Kidney tubule cell (primary cell): Measurements from ENCODE around the gene FYCO1.
A peak's percentile ranks its signal among the peaks of the same experiment; 100 is the strongest.

Experiments used
- DNase-seq: peaks from one replicate; pipeline ENCODE4 v3.0.0-alpha.2; 2018; ENCODE audit warnings: low spot score

The FYCO1 gene

DNA sequence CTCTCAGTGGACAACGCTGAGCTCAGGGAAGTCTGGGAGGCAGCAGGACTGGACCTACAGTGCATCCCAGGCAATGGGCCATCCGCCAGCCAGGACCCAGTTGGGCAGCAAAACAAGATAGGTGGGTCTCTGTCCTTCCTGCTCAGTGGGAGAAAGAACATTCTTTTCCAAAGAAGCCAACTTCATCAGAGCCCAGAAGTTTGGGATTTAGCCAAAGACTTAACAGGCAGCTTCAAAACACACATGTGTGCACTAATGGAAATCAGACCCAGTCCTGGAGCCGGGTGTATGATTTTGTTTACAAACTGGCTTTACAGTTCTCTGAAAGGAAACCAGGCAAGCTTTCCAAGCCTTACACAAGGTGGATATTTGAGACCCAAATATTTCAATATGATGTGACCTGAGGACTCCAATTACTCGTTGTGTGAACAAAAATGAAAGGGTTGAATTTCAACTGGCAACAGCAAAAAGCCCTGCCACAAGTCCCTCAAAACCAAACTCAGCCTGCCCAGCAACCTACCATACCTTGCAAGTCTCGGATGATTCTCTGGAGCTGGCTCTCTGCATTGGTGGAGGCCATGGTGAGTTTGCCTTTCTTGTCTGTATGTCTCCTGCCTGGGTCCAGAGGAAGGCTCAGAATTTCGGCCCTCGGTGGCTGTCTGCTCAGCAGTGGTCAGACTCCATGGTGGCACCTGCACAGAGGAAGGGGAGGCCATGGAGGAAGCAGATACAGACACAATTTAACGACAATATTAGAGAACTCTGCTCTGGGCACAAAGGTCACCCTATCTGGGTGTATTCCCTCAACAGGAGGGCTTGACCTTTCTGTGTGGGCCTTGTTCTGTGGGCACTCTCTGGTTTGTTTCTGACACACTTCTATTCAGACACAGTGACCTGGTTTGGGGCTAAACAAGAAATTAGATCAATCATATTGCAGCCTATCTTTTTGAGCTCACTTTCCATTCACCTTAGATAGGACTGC is 11.0 kb downstream of the FYCO1 start:
- no peak for DNase-seq

DNA sequence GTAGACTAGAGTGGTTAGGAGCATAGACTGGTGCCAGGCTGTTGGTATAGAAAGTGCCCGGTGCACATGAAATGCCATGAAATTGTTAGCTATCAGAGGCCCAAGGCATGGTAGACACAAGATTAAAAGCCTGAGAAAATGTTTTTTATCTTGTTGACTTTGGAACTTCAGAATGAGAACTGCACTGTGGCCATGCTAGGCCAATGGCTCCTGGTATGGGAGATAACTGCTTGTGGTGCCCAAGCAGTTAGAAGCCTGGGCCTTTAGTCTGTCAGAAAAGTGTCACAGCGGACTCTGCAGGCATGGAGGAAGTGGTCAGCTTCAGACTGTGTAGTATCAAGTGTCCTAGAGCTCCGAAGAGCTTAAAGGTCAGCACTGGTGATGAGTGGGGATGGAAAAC is 11.9 kb downstream of the FYCO1 start:
- DNase-seq = no peak

DNA sequence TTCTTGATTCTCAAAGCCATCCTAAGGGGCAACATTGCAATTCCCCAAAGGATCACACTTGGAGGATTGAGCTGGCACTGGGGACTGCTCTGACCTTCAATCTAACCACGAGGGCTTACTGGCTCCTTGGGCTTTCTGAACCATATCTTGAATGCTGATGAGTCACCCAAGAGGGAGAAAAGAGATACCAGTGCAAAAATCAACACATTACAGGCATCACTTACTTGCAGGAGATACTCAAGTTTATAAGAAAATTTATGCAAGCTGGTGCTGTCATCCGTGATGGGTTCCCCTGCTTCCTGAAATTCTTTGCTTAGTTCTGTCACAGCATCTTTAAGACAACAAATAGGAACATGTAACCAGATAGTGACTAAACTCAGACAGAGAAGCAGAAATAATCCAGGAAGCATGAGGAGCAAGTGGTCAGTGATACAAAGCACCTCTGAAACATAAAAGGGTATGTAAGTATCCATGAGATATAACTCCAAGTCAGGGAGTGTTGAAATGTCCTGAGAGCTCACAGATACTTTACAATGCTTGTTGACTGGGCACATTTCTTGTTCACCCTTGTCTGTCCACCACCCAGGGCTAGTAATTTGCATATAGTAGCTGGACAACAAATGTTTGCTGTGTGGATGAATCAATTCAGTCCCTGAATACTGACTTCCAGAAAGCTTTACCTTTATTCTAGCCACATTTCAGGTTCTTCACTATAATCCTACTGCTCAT is 14.1 kb downstream of the FYCO1 start:
- peak; percentile 95 for DNase-seq

DNA sequence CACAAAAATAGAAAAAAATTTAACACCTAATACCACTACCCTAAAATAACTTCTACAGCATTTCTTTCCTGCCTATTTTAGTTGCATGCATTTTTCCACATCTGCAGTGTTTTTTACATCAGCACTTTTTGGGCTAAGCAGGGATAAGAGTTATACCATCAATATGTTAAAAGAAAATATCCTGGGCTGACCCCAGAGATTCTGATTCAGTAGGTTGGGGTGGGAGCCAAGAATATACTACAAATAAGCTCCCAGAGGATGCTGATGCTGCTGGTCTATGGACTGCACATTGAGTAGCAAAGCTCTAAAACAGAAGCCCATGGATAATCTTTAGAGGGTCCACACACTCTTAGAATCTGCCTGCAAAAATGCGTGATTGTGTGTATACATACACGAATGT is 14.8 kb downstream of the FYCO1 start:
- DNase-seq = no peak

DNA sequence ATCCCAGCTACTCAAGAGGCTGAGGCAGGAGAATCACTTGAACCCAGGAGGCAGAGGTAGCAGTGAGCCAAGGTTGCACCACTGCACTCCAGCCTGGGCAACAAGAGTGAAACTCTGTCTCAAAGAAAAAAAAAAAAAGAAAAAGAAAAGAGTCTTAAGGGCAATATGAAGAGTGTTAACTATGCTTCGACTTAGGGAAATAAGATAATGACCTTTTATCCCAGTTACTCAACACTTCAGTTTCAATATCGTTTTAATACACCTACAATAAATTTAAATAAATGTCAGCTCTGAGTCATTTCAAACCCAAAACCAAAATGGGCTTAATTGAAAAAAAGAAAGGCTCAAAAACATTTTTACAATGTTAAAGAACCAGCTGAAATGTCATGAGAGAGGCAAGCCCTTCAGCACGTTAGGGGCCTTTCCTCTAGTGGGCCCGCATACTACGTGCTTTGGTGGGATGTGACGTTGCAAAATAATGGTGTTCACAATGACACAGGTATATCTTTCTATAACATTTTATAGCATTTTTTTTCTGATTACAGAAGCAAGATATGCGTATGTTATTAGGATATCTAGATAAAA is 15.3 kb downstream of the FYCO1 start:
- DNase-seq = no peak

DNA sequence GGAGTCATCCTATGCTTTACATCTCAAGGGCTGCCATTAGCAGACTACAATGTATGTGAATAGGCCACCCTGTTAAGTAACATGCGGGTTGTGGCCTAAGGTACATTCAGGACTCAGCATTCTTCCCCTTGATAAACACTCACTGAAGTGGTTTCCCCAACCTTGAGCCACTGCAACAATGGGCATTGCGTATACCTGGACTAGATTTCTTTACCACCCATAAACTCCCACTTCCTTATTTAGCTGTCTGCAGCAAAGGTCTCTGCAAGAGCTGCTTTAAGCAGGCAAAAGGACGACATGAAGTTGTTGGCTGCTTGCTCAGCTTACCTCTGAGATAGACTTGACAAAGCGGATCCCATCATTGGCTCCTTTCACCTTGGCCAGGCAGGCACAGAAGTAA is 16.2 kb downstream of the FYCO1 start:
- no peak for DNase-seq

DNA sequence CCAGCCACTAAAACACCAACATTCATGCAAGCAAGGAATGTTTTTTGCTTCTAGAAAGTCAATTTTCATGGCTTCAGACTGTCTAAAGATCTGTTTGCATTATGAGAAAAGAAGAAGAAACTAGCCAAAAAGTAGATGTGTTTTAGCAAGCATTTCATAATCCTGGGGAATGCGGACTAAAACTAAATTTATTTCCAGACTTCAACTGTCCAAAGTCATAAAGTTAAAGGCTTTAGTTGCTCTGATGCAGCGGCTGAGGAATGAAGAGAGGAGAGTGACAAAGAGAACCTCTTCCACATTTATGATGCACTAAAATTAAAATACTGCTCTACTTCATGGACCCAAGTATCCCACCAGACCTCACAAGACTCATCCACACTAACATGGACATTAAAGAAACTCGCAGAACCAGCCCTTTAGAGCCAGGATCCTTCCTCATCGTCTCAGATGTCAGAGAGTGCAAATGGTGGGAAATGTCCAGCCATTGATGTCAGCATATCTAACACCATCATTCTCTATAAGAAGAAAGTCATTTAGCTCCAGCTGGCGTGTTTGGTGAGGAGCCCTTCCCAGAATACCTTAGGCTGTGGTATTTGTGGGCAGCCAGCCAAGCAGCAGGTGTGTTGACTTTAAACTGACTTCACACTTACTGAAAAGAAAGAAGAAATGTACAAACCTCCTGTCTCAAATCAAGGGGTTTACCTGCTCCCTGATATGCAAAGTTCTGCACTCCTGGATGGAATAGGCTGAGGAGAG is 17.4 kb downstream of the FYCO1 start:
- DNase-seq = peak; percentile 75

DNA sequence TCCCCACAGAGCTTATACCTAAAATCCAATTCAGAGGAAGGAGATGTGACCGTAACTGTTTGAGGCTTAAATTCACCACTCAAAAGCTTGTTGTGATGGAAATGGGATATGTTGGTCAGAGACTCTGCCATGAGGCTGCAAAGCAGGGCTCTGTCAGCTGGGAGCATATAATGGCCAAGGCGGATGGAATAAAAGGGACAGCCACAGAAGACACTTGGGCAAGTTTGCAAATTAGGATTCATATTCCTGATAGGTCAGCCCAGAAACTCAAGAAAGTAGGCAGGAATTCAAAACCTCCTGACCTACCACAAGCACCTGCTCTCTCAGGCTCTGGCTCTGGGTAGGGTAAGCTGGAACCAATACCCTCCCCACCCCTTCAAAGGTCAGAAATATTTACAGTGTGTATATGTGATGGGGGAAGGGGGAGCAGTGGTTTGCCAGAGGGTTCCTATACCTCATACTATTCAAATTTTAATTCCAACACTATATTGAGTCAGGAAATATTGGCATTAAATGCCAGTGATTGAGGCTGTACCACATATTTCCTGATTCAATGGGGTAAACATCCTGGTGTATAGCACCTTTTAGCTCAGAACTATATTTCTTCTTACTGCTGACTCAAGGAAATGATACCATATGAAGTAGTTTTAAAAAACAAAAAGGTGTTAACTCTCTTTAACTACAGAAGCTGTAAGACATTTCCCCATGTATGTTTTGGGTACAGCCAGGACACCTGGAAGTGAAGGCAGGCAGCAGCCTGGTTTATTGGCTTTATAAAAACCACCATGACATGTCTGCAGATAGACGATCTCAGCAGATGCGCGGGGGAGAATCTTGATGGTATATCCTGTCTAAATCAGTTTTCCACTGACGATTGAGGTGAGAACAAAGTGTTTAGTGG is 19.2 kb downstream of the FYCO1 start:
- no peak for DNase-seq

DNA sequence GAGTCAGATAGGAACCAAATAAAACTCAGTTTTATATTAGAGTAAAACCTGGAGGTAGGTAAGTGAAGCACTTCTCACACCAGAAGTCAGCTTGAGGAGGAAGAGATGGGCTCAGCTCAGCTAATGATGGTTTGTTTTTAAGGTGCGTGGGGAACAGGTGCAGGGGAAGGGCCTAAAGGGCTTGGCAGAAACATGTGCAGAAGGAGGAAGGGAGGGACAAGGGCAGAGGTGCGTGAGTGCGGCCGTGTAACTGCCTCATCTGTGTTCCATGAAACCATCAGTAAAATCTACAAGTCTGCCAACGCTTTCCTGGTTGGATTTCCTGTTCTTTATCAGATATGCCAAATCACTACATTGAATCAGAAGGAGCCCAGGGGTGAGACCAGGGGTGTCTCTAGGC is 19.9 kb downstream of the FYCO1 start:
- no peak for DNase-seq

DNA sequence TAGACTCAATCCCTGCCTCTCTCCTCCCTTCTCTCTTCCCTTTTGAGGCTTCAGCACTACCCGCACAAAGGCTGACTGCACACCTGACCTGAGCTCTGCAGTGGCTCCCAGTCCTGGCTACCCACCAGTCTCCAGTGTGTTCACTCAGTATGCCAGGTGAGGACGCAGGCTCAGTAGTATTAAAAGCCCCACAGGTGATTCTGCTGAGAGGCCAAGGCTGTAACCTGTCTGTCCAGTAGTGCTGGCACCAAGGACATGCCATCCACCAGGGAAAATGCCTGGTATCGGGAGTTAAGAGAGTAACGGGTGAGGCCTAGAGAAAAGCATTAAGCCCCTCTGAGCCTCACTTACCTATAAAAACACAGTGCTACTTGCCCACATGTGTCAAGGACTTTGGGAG is 20.9 kb downstream of the FYCO1 start:
- no peak for DNase-seq

DNA sequence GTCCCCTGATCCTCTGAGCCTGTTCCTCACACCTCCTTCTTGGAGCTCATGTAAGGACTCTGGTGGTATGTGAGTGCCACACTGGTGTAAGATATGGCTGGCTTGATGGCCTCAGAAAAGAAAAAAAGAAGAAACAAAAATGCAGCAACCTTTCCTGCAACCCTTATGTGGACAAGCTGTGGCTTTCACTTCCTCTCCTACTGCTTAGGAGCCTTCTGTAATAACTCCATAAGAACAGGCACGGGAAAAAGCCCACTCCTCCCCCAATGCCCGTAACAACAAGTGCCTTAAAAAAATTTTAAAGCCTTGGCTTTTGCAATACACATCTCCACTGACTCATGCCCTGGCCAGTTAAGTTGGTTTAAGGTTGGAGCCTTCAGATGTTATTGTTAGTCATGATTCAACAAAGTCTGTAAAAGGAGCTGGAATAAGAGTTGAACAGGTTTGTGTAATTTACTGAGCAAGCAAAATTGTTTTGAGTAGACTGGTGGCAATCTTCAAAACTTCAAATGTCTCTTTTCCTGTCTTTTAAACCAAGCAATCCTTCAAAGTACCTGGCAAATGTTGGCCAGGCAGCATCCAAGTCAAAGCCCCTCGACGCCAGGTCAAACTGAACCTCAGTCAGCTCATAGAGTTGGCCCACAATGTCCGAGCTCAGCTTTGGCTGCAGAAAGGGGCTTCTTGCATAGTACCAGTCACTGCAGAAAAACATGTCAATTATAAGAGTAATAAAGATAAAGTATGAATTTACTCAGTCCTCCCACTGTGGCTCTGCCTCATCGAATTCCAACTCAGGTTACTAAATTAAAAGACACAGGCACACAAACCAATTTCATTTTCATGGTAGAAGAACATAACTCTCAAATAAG is 22.9 kb downstream of the FYCO1 start:
- DNase-seq = peak; percentile 69

DNA sequence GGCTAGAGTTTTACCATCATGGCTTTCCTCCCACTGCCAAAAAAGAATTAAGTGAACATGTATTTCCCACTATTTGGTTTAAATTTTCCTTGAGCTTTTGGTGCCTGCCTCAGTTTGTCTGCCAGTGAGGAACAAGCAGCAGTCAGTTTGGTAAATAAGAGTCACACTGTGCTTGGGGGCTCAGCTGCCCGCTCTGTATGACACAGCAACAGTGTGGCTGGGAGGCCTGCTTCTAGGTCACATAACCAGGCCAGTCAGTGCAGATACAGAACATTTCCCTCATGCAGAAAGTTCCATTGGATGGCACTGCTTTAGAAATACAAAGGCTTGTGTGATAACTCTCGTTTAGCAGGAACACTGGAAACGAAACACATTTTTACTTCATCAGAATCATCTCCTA is 25.7 kb downstream of the FYCO1 start:
- no peak for DNase-seq

DNA sequence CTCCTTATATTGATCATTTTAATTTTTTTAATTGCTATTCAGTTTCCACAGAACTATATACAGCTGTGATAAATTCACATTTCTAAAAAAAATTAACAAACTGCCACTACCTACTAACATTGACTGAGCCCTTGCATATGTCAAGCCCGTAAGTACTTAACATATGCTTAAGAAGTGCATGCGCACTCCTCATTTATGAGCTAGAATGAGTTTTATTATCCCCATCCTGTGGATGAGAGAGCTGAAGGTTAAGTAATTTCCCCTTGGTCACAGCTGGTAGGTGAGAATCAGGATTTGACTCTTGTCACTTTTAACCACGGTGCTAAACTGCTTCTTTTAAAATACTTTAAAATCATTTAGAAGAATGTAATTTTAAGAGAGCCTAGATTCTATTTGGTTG is 26.5 kb downstream of the FYCO1 start:
- no peak for DNase-seq

DNA sequence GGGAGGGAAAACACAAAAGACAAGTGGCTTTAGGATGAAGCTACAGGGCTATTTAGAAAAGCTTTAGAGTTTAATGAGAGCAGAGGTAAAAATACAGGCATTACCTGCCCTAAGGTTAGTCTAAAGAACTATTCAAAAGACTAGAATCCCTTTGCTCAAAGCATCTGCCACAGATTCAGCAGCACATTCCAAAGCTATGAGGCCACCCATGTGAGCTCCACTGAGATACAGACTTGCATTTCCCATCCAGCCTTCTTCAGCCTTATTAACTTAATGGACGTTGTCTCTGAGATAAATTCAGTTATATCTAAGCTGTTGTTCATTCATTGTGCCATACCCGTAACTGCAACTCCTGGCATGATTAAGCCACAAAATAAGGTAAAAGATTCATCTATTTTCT is 26.9 kb downstream of the FYCO1 start:
- peak; percentile 54 for DNase-seq

DNA sequence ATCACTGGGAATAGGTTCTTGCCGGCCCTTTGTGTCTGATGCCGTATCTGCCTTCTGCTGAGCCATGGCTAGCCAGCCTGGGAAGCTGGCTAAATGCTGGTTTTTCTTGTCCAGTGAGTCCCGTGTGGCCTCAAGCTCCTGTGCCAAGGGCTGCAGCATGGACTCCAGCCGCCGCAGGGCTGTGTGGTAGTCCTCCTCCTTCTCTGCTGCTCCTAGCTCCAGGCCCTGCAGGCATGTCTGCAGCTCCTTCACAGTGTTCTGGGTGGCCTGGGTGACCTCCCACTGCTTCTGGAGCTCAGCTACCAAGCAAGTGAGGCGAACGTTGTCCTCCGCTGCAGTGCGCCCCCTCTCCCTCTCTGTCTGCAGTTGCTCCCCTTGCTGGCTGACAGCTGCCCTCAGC is 27.5 kb downstream of the FYCO1 start:
- no peak for DNase-seq

DNA sequence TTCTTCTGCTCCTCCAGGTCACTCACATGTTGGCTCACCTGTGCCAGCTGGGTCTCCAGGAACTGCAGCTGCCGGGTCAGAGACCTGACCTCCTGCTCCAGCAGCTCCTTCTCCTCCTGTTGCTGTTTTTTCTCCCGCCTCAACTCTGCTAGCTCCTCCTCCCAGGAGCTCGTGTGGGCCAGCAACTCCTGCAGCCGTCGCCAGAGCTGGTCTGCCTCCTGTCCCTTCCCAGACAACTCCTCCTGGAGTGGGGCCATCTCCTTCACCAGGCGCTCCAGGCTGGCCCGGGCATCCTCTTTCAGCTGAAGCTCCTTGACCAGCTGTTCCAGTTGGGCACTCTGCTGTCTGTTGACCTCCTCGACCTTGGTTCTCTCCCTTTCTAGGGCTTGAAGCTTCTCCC is 27.9 kb downstream of the FYCO1 start:
- no peak for DNase-seq

DNA sequence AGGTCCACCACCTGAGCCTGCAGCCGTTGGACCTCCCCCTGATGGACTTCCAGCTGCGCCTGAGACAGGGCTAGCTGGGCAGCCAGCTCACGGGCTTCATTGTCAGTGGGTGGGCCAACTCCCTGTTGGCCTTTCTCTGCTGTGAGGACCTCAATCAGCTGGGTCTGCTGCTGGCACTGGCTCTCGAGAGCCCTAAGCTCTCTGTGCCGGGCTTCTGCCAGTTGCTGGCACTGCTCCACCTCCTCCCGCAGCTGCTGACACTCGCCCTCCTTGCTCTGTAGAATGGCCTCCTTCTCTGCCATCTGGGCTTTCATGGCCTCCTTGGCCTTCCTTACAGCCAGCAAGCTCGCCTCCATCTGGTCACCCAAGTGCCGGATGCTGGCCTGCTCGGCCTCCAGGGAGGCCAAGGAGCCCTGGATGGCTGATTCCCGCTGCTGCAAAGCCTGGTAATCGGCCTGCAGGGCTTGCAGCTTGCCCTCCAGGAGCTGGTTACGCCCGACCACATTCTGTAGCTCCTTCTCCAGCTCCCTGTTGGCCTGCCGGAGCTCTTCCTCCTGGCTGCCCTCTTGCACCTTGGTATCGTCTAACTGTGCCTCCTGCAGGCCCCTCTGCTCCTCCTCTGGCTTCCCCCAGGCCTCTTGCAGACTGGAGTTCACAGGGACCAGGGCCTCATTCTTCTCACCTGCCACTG is 28.5 kb downstream of the FYCO1 start:
- no peak for DNase-seq

DNA sequence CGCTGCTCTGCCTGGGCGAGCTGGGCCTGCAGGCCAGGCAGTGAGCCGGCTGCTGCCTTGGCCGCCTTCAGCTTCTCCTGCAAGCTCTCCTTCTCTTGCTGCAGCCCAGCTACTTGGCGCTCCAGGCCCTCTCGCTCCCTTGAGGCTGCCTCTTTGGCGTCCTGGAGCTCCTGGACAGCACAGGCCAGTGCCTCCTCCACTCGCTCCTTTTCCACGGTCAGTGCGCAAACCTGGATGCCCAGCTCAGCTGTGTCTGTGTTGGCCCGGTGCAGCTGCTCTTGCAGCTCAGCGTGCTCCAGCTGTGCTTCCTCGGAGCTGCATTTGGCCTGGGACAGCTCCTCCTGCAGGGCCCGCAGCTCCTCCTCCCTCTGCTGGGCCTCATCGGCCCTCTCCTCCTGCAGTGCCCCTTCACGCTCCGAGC is 29.2 kb downstream of the FYCO1 start:
- DNase-seq = no peak

DNA sequence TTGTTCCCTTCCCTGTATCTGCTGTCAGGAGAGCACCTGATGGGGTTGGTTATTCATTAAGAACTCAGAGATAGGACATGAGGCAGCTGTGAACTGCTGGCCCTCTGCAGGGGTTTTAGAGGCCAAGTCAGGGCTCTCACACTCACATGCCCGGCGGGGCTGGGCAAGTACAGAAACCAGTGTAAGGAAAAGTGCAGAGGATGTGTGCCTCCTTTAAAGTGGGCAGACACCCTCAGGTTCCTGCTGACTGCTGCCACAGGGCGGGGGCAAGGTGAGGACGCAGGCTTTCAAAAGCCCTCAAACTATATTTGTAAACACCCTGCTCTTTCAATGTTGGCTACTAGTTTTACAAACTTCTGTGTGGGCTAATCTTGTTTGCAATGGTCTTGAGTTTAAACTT is 30.0 kb downstream of the FYCO1 start:
- DNase-seq = no peak

DNA sequence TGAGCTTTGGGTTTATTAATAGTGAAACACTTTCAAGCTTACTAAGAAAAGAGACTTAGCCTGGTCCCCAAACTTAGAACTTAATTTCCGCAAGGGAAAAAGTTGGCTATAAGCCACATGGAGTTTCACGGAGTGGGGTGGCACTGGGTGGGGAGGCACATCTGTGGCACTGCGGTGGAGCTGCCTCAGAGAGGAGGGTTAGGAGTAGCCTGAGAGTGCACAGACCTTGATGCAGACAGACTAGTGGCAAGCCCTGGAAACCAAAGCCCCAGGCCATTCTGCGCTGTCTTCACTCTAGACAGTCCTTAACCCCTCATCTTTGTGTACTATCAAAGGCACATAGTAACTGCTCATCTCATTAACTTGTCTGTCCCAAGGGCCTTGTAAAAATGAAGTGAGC is 30.4 kb downstream of the FYCO1 start:
- no peak for DNase-seq
